ENCODE results near the gene FHIT.
"Not testable (repeated sequence)": the region's sequence is repeated elsewhere in the genome, so short reads cannot be mapped to it uniquely, and the experiment has no call there.

FHIT gene

GRCh38 chr3:61224823-61225222 is 26.4 kb downstream of the FHIT start:
- no peak for DNase-seq

- DNase-seq: no peak
These were observed 27.8 kb downstream of the FHIT start for GRCh38 chr3:61223451-61223850.

GRCh38 chr3:61222467-61222866 is 28.8 kb downstream of the FHIT start:
- no peak for DNase-seq

GRCh38 chr3:61221759-61222362 is 29.4 kb downstream of the FHIT start:
- no peak for DNase-seq

GRCh38 chr3:61218504-61218903 is 32.7 kb downstream of the FHIT start:
- no peak for DNase-seq

DNA sequence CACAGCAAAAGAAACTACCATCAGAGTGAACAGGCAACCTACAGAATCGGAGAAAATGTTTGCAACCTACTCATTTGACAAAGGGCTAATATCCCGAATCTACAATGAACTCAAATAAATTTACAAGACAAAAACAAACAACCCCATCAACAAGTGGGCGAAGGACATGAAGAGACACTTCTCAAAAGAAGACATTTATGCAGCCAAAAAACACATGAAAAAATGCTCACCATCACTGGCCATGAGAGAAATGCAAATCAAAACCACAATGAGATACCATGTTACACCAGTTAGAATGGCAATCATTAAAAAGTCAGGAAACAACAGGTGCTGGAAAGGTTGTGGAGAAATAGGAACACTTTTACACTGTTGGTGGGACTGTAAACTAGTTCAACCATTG is 35.1 kb downstream of the FHIT start:
- DNase-seq: not testable (repeated sequence)

DNA sequence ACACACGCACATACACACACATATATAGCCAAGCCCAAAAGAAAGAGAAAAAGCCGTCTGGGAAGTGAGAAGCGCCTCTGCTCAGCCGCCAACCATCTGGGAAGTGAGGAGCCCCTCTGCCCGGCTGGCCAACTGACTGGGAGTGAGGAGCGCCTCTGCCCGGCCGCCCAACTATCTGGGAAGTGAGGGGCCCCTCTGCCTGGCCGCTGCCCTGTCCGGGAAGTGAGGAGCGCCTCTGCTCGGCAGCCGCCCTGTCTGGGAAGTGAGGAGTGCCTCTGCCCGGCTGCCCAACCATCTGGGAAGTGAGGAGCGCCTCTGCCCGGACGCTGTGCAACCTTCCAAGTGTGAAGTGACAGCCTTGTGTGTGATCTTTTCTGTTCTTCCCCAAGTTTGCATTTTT is 49.2 kb downstream of the FHIT start:
- DNase-seq: no peak

DNA sequence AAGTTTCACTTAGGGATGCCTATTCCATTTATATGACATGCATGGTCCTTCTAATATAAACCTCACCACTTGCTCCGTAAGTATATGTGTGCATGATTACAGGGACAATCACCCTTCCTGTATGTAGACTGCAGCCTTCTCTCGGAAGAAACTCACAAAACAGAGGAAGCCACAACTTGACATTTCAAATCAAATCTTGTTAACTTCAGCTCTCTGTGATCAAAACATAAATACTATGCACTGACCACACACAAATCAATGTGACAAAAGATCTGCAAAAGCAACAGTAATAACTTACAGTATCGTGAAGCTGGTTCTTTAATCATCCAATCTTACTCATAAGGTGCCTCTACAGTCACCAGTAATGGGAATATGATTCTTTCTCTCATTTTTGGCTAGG is 50.2 kb downstream of the FHIT start:
- DNase-seq: no peak

- no peak for DNase-seq
These were observed 51.0 kb downstream of the FHIT start for GRCh38 chr3:61200270-61200669.

DNA sequence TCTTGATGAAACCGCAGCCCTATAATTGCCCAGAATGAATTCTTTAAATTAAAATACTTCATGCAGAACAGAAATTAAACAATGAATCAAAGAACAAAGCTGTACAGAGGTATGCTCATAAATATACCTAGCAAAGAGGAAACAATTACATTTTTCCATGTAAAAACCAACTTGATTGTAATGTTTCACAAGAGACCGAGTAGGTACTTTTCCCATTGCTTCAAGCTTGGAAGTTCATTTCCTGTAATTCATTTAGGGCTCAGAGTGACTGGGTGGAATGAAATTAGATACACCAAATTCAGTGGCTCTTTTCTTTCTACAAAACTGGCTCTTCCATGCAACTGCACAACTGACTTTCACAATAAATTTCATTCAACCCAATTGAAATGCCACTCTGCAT is 51.4 kb downstream of the FHIT start:
- no peak for DNase-seq

GRCh38 chr3:61194892-61195538 is 56.2 kb downstream of the FHIT start:
- no peak for DNase-seq

DNA sequence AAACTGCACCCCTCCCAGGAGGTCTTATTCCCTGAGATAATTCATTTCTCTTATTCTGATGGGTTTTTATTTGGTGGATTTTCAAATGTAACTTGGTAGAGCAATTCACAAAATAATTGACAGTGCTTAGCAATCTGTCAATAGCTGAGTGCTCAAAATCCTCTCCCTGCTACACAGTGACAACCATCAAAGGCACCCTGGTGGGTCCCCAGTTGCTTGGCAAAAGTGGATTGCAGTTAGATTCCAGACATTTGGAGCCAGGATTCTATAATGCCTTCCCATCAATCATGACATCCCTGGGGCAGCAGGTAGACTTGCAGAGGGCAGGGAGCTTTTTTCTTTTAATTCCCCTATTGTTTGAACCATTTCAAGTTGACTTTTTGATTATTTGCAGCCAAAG is 59.0 kb downstream of the FHIT start:
- DNase-seq: no peak

DNA sequence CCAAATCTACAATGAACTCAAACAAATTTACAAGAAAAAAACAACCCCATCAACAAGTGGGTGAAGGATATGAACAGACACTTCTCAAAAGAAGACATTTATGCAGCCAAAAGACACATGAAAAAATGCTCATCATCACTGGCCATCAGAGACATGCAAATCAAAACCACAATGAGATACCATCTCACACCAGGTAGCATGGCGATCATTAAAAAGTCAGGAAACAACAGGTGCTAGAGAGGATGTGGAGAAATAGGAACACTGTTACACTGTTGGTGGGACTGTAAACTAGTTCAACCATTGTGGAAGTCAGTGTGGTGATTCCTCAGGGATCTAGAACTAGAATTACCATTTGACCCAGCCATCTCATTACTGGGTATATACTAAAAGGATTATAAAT is 61.0 kb downstream of the FHIT start:
- not testable (repeated sequence) for DNase-seq

DNA sequence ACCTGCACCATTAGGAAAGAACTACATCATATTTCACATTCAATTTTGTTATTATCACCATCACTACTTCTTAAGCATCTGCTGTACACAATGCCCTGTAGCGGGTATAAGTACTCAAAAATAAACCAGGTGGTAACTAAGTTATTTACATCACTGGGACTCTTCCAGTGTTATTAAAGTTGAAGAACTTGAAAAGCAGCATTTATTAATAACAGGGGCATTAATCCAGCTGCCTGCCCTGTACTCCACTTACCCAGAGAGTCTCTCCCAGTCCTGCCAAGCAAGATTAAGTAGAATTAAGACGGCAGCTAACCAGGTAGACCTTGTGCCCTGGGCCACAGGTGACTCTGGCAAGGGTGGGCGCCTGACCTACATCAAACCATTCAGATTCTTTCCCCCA is 65.2 kb downstream of the FHIT start:
- no peak for DNase-seq

GRCh38 chr3:61184956-61185355 is 66.3 kb downstream of the FHIT start:
- DNase-seq: no peak

DNA sequence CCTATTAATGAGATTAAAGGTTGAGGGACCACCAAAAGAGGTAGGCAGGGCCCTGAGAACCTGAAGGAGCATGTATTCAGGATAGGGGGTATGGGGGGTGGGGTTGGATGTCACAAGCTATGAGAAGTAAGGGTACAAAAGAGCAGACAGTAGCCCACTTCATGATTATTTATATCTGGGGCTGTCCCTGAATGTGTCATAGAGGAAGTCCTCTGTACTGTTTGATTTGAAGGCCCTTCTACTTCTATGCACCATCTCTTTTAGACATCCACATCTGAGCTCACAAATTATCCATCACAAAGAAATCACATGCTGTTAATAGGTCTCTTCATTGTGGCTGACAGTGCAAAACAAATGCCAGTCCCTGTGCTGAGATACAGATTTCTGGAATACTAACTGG is 68.6 kb downstream of the FHIT start:
- no peak for DNase-seq

DNA sequence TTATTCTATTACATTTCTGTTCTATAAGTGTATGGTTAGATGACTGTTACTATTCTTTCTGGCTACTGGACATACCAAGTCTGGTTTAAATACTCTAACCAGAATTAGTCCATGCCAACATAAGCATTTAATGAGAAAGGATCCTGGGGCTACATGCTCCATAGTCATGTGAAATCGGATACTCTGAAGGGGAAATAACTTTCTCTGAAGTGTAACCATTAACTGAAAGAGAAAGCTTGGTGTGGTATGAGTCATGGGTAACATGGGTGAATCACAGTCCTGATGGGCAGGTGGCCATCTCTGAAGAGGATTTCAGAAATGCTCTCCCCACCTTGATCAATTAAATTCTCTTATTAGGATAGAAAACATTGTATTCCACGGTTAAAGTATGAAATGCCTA is 69.4 kb downstream of the FHIT start:
- DNase-seq: no peak

- DNase-seq: no peak
These were observed 71.0 kb downstream of the FHIT start for GRCh38 chr3:61180206-61180605.

- DNase-seq: no peak
These were observed 73.1 kb downstream of the FHIT start for GRCh38 chr3:61178167-61178566.

DNA sequence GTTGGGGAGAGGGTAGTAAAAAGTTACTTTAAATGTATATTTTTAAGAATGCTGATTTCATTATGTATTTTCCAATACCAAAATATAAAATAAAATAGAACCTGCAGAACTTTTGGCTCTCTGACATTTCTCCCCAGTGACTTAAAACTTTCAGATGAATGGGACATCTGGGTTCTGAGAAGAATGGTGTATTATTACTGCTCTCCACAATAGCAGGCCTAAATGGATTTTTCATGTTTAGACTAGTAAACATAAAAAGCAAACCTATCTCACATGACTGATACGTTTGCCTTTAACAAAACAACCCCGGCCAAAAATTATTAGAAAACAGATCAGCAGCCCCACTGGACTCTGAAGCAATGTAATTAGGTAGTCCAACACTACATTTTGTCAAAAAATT is 73.8 kb downstream of the FHIT start:
- no peak for DNase-seq

GRCh38 chr3:61173676-61174075 is 77.6 kb downstream of the FHIT start:
- DNase-seq: no peak

GRCh38 chr3:61172684-61173083 is 78.6 kb downstream of the FHIT start:
- DNase-seq: no peak

GRCh38 chr3:61172203-61172602 is 79.0 kb downstream of the FHIT start:
- DNase-seq: no peak

DNA sequence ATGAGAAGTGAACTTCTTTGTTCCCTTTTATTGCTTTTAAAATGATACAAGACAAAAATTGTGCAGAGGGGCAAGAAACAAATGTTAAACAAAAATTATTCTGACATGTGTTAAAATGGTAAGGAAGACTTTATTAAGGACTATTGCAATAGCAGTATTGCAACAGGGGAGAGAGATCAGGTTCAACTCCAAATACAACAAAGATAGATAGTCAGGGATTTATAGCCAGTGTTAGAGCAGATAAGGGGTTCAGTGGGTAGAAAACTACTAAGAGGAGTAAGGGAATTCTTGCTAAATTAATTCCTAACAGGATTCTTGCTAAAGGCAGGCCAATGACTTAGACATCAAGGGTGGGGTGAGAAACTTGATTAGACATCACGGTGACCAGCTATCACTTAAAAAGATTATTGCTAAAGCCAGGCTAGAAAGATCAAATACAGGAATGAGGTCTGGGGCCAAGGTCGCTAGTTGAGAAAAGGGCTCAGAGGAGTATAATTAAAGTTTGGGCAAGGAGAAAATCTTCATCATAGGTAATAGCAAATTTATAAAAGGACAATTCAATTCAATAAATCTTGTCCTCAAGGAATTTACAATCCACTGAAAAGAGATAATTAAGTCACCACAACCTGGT is 81.5 kb downstream of the FHIT start:
- DNase-seq: no peak

GRCh38 chr3:61168286-61168685 is 83.0 kb downstream of the FHIT start:
- DNase-seq: no peak

Measured in NCI-H2107 (cell line).